ENCODE data around the gene TNRC6C.
"Not testable (repeated sequence)": the region's sequence is repeated elsewhere in the genome, so short reads cannot be mapped to it uniquely, and the experiment has no call there.

TNRC6C gene

GRCh38 chr17:78075011-78075410 is 116.5 kb downstream of the TNRC6C start:
- H3K4me3 ChIP-seq (ENCODE audit: low read depth in 1 of 2, low read length in 2 of 2): no peak overlapping the region
- no peaks in the 10 kb centered on the region for H3K27me3 ChIP-seq (ENCODE audit: insufficient read depth, low read length, poor library complexity)
- no peaks in the 10 kb centered on the region for H3K9me3 ChIP-seq (ENCODE audit: insufficient read depth, low read length, severe bottlenecking)
- no peaks in the 10 kb centered on the region for H3K79me2 ChIP-seq (ENCODE audit: insufficient read depth, low read length)
- DNase-seq (no peak), ATAC-seq (ENCODE audit: insufficient read depth, low read depth) (no peak)
- H3K36me3 ChIP-seq (ENCODE audit: insufficient read depth, low read length): peaks cover 95% of the 10 kb centered on the region
- no peak for TF ChIP-seq EZH2 (IDR thresholded peaks at IDR 0.05; ENCODE audit: borderline replicate concordance, low read depth, low read length, severe bottlenecking)
- TF ChIP-seq, protein P1, sequence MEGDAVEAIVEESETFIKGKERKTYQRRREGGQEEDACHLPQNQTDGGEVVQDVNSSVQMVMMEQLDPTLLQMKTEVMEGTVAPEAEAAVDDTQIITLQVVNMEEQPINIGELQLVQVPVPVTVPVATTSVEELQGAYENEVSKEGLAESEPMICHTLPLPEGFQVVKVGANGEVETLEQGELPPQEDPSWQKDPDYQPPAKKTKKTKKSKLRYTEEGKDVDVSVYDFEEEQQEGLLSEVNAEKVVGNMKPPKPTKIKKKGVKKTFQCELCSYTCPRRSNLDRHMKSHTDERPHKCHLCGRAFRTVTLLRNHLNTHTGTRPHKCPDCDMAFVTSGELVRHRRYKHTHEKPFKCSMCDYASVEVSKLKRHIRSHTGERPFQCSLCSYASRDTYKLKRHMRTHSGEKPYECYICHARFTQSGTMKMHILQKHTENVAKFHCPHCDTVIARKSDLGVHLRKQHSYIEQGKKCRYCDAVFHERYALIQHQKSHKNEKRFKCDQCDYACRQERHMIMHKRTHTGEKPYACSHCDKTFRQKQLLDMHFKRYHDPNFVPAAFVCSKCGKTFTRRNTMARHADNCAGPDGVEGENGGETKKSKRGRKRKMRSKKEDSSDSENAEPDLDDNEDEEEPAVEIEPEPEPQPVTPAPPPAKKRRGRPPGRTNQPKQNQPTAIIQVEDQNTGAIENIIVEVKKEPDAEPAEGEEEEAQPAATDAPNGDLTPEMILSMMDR (IDR thresholded peaks at IDR 0.05; ENCODE audit: borderline replicate concordance, extremely low read depth, low read length, poor library complexity, severe bottlenecking): no peak
- H2AFZ ChIP-seq (ENCODE audit: low read depth, low read length): no peak overlapping the region
- H3K4me1 ChIP-seq (ENCODE audit: insufficient read depth, low read length): no peaks in the 10 kb centered on the region
- H4K20me1 ChIP-seq (ENCODE audit: insufficient read depth, low read length): no peaks in the 10 kb centered on the region
- H3K9ac ChIP-seq (ENCODE audit: low read depth, low read length): no peak overlapping the region
- no peak overlapping the region for H3K4me2 ChIP-seq (ENCODE audit: insufficient read depth, low read length)
- H3K27ac ChIP-seq (ENCODE audit: low read length): no peak overlapping the region

- Histone ChIP-seq H3K79me2 (ENCODE audit: insufficient read depth, low read length) (no peaks in the 10 kb centered on the region), H3K9me3 (ENCODE audit: insufficient read depth, low read length, severe bottlenecking) (no peaks in the 10 kb centered on the region), H3K9ac (ENCODE audit: low read depth, low read length) (no peak overlapping the region), H2AFZ (ENCODE audit: low read depth, low read length) (no peak overlapping the region), H3K27me3 (ENCODE audit: insufficient read depth, low read length, poor library complexity) (no peaks in the 10 kb centered on the region), H4K20me1 (ENCODE audit: insufficient read depth, low read length) (no peaks in the 10 kb centered on the region), H3K4me2 (ENCODE audit: insufficient read depth, low read length) (no peak overlapping the region), H3K27ac (ENCODE audit: low read length) (no peak overlapping the region), H3K4me1 (ENCODE audit: insufficient read depth, low read length) (no peaks in the 10 kb centered on the region), H3K36me3 (ENCODE audit: insufficient read depth, low read length) (peaks cover 89% of the 10 kb centered on the region), H3K4me3 (ENCODE audit: low read depth in 1 of 2, low read length in 2 of 2) (no peak overlapping the region)
- TF ChIP-seq, protein P1 (IDR thresholded peaks at IDR 0.05; ENCODE audit: borderline replicate concordance, extremely low read depth, low read length, poor library complexity, severe bottlenecking): no peak
- TF ChIP-seq EZH2 (IDR thresholded peaks at IDR 0.05; ENCODE audit: borderline replicate concordance, low read depth, low read length, severe bottlenecking): no peak
- ATAC-seq (ENCODE audit: insufficient read depth, low read depth) (no peak), DNase-seq (no peak)
Observed at GRCh38 chr17:78075545-78075944, 117.0 kb downstream of the TNRC6C start.

DNA sequence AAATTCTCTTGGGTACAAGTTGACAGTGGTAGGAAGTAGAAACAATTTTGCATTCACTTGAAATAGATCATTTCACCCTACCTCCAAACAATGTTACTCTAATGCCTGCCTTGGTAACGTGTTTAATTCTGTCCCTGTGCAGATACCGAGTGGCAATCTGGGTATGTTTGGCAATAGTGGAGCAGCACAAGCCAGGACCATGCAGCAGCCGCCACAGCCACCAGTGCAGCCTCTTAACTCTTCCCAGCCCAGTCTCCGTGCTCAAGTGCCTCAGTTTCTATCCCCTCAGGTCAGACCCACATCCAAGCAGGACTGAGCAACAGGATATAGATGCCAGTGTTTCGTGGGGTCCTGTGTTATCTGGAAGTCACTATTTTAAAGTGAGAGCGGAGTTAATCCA is 120.8 kb downstream of the TNRC6C start:
- no peaks in the 10 kb centered on the region for H4K20me1 ChIP-seq (ENCODE audit: insufficient read depth, low read length)
- H3K79me2 ChIP-seq (ENCODE audit: insufficient read depth, low read length): no peaks in the 10 kb centered on the region
- H3K27ac ChIP-seq (ENCODE audit: low read length): no peak overlapping the region
- H2AFZ ChIP-seq (ENCODE audit: low read depth, low read length): no peak overlapping the region
- H3K36me3 ChIP-seq (ENCODE audit: insufficient read depth, low read length): peaks cover 84% of the 10 kb centered on the region
- H3K4me1 ChIP-seq (ENCODE audit: insufficient read depth, low read length): no peaks in the 10 kb centered on the region
- ATAC-seq (ENCODE audit: insufficient read depth, low read depth) (no peak), DNase-seq (no peak)
- H3K4me3 ChIP-seq (ENCODE audit: low read depth in 1 of 2, low read length in 2 of 2): no peak overlapping the region
- H3K4me2 ChIP-seq (ENCODE audit: insufficient read depth, low read length): no peak overlapping the region
- H3K27me3 ChIP-seq (ENCODE audit: insufficient read depth, low read length, poor library complexity): no peaks in the 10 kb centered on the region
- TF ChIP-seq, protein P1 (IDR thresholded peaks at IDR 0.05; ENCODE audit: borderline replicate concordance, extremely low read depth, low read length, poor library complexity, severe bottlenecking): no peak
- no peak for TF ChIP-seq EZH2 (IDR thresholded peaks at IDR 0.05; ENCODE audit: borderline replicate concordance, low read depth, low read length, severe bottlenecking)
- H3K9me3 ChIP-seq (ENCODE audit: insufficient read depth, low read length, severe bottlenecking): no peaks in the 10 kb centered on the region
- H3K9ac ChIP-seq (ENCODE audit: low read depth, low read length): no peak overlapping the region

DNA sequence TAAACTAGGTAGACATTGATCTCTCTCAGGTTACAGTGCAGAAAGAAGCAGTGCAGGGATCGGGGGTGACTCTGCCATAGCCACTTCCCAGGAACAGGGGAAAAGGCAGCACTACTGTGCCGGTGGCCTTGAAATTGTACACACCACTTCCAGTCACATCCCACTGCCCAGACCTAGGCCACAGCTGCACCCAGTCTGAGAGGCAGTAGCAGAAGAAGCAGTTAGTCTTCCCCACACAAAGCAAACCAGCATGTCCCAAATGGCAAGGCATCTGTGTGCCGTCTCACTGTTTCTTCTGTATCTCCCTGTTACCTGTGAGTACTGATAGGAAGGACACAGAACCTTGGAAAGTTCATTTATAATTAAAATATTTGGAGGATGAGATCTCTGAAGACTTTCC is 123.0 kb downstream of the TNRC6C start:
- no peaks in the 10 kb centered on the region for H3K79me2 ChIP-seq (ENCODE audit: insufficient read depth, low read length)
- no peaks in the 10 kb centered on the region for H4K20me1 ChIP-seq (ENCODE audit: insufficient read depth, low read length)
- H3K4me1 ChIP-seq (ENCODE audit: insufficient read depth, low read length): no peaks in the 10 kb centered on the region
- H3K27me3 ChIP-seq (ENCODE audit: insufficient read depth, low read length, poor library complexity): no peaks in the 10 kb centered on the region
- H3K9ac ChIP-seq (ENCODE audit: low read depth, low read length): no peak overlapping the region
- TF ChIP-seq, protein P1 (IDR thresholded peaks at IDR 0.05; ENCODE audit: borderline replicate concordance, extremely low read depth, low read length, poor library complexity, severe bottlenecking): no peak
- no peak for TF ChIP-seq EZH2 (IDR thresholded peaks at IDR 0.05; ENCODE audit: borderline replicate concordance, low read depth, low read length, severe bottlenecking)
- H3K27ac ChIP-seq (ENCODE audit: low read length): no peak overlapping the region
- no peaks in the 10 kb centered on the region for H3K9me3 ChIP-seq (ENCODE audit: insufficient read depth, low read length, severe bottlenecking)
- DNase-seq: no peak
- H3K4me3 ChIP-seq (ENCODE audit: low read depth in 1 of 2, low read length in 2 of 2): no peak overlapping the region
- ATAC-seq (ENCODE audit: insufficient read depth, low read depth): no peak
- H3K4me2 ChIP-seq (ENCODE audit: insufficient read depth, low read length): no peak overlapping the region
- no peak overlapping the region for H2AFZ ChIP-seq (ENCODE audit: low read depth, low read length)
- H3K36me3 ChIP-seq (ENCODE audit: insufficient read depth, low read length): peaks cover 86% of the 10 kb centered on the region

GRCh38 chr17:78082355-78082872 is 123.9 kb downstream of the TNRC6C start:
- not testable (repeated sequence) for H3K79me2 ChIP-seq (ENCODE audit: insufficient read depth, low read length); H3K9me3 ChIP-seq (ENCODE audit: insufficient read depth, low read length, severe bottlenecking); ATAC-seq (ENCODE audit: insufficient read depth, low read depth); H3K27ac ChIP-seq (ENCODE audit: low read length); H3K4me2 ChIP-seq (ENCODE audit: insufficient read depth, low read length); H3K4me1 ChIP-seq (ENCODE audit: insufficient read depth, low read length); H3K9ac ChIP-seq (ENCODE audit: low read depth, low read length); H3K4me3 ChIP-seq (ENCODE audit: low read depth in 1 of 2, low read length in 2 of 2); H2AFZ ChIP-seq (ENCODE audit: low read depth, low read length); H3K27me3 ChIP-seq (ENCODE audit: insufficient read depth, low read length, poor library complexity); DNase-seq; H4K20me1 ChIP-seq (ENCODE audit: insufficient read depth, low read length)
- peaks cover 86% of the 10 kb centered on the region for H3K36me3 ChIP-seq (ENCODE audit: insufficient read depth, low read length)
